Endothelial cell of umbilical vein (primary cell): ENCODE data around the gene CD44.

ENCODE experiments used
- CTCF ChIP-seq, 2 donors: IDR thresholded peaks; 1 replicate in 1 of 2; 2 replicates in 1 of 2; pipeline ENCODE4 v1.5.1; 2011; ENCODE audit warnings: low read length in 2 of 2, mild to moderate bottlenecking in 2 of 2, moderate library complexity in 2 of 2, control low read depth in 1 of 2, inconsistent platforms in 1 of 2, low read depth in 1 of 2; ENCODE audit not compliant: insufficient read depth in 1 of 2; ENCODE audit errors: extremely low read depth in 1 of 2
- EZH2 ChIP-seq: IDR thresholded peaks from 2 replicates; pipeline ENCODE4 v1.6.1; 2012; ENCODE audit warnings: borderline replicate concordance, low read depth, mild to moderate bottlenecking, moderate library complexity, low read length, inconsistent platforms; ENCODE audit not compliant: severe bottlenecking
- JUN ChIP-seq: IDR thresholded peaks from 2 replicates; pipeline ENCODE4 v1.6.1; 2011; ENCODE audit warnings: borderline replicate concordance, low read depth; ENCODE audit not compliant: insufficient read length, insufficient read depth
- MAX ChIP-seq: IDR thresholded peaks from 2 replicates; pipeline ENCODE4 v1.6.1; 2011; ENCODE audit not compliant: insufficient read depth, insufficient read length
- MYC ChIP-seq: IDR thresholded peaks from one replicate; pipeline ENCODE4 v1.6.1; 2011; ENCODE audit warnings: mild to moderate bottlenecking, low read depth, low read length
- POLR2A ChIP-seq: IDR thresholded peaks from 2 replicates; pipeline ENCODE4 v1.6.1; 2012; ENCODE audit warnings: low read depth, mild to moderate bottlenecking, control low read depth, low read length
- POLR2AphosphoS5 ChIP-seq: IDR thresholded peaks from 2 replicates; pipeline ENCODE4 v1.6.1; 2012; ENCODE audit warnings: low read depth, mild to moderate bottlenecking, control low read depth, low read length, moderate library complexity; ENCODE audit not compliant: insufficient read depth

GRCh38 chr11:35227576-35228327 is 88.8 kb downstream of the CD44 start:
- TF ChIP-seq POLR2AphosphoS5, result no peak
- no peak for TF ChIP-seq MYC
- no peak for TF ChIP-seq CTCF (IDR thresholded peaks at IDR 0.05; ENCODE audit: extremely low read depth in 1 of 2, insufficient read depth in 1 of 2, low read depth in 1 of 2, low read length in 2 of 2)
- no peak for TF ChIP-seq POLR2A
- no peak for TF ChIP-seq EZH2
- TF ChIP-seq MAX, result no peak
- no peak for TF ChIP-seq JUN
